ENCODE measurements around the gene CCDC186. TPM values are rescaled to one million over a fixed set of nuclear protein-coding genes. Genes with fewer than 3 reads are reported as not detected.

Gene CCDC186
- total and polyA plus RNA-seq, 4 donors: 5.3 to 96.7 (median 15.1) TPM

DNA sequence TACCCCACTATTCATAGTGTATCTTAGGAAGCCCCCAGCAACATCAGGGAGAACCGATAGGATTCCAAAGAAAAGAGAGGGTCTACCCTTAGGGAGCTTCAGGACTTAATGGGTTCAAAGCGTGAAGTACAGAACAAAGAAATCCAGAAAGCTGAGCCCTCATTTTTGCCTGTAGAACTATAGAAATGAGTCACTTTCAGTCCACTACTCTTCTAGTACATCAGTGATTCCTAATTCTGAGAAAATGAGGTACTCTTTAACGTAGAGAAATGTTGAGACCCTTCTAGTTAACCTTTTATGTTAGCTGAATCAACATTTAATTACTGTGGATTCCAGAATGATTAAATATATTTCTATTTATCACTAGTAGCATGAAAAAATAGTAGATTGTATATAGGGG is 6.9 kb upstream of the CCDC186 start:
- no peak overlapping the region for H3K27ac ChIP-seq (ENCODE audit: low read depth in 1 of 2, low read length in 1 of 2)
- peaks cover 0 to 5% (median 0%) of the 10 kb centered on the region in 3 donors for H3K27me3 ChIP-seq (ENCODE audit: control insufficient read depth in 3 of 3, insufficient read depth in 3 of 3, low read length in 2 of 3)
- no peaks in the 10 kb centered on the region for H3K9me3 ChIP-seq (ENCODE audit: control insufficient read depth in 4 of 4, insufficient read depth in 3 of 4, low read length in 3 of 4)
- no peak overlapping the region for H3K9ac ChIP-seq (ENCODE audit: insufficient read depth in 1 of 2, low read length in 2 of 2)
- 86 to 93% methylated on average over 3 of the region's 3 CpGs for WGBS, 2 donors
- peaks cover 0 to 3% (median 0%) of the 10 kb centered on the region in 5 donors for H3K4me1 ChIP-seq (ENCODE audit: control insufficient read depth in 5 of 5, insufficient read depth in 5 of 5, low read length in 5 of 5)
- H3K4me3 ChIP-seq: no peak overlapping the region
- no peaks in the 10 kb centered on the region for H3K36me3 ChIP-seq (ENCODE audit: control insufficient read depth in 4 of 4, insufficient read depth in 4 of 4, low read length in 4 of 4)
- TF ChIP-seq, protein P1, sequence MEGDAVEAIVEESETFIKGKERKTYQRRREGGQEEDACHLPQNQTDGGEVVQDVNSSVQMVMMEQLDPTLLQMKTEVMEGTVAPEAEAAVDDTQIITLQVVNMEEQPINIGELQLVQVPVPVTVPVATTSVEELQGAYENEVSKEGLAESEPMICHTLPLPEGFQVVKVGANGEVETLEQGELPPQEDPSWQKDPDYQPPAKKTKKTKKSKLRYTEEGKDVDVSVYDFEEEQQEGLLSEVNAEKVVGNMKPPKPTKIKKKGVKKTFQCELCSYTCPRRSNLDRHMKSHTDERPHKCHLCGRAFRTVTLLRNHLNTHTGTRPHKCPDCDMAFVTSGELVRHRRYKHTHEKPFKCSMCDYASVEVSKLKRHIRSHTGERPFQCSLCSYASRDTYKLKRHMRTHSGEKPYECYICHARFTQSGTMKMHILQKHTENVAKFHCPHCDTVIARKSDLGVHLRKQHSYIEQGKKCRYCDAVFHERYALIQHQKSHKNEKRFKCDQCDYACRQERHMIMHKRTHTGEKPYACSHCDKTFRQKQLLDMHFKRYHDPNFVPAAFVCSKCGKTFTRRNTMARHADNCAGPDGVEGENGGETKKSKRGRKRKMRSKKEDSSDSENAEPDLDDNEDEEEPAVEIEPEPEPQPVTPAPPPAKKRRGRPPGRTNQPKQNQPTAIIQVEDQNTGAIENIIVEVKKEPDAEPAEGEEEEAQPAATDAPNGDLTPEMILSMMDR (IDR thresholded peaks at IDR 0.05; ENCODE audit: control extremely low read depth, extremely low read depth): no peak
- no peak for ATAC-seq (ENCODE audit: insufficient read depth, low FRiP score)
- DNase-seq: no peak

DNA sequence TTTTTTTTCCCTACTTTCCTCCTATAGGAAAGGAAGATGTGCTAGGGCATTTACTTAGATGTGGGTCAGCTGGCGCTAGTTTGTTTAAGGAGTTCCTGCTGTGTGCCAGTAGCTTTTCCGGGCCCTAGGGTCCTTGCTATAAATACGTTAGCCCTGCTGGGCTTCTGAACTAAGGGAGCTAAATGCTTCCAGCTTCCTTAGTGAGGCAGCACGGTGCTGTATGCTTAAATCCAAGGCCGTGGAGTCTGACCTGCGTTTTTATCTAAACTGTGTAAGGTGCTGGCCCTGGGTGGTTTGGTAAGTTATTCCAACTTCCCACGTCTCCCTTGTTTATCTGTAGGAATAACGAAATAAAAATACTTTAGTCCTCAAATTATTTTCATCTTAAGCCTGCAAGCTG is 5.7 kb upstream of the CCDC186 start:
- Histone ChIP-seq H3K9me3 (ENCODE audit: control insufficient read depth in 4 of 4, insufficient read depth in 3 of 4, low read length in 3 of 4) (no peaks in the 10 kb centered on the region), H3K36me3 (ENCODE audit: control insufficient read depth in 4 of 4, insufficient read depth in 4 of 4, low read length in 4 of 4) (no peaks in the 10 kb centered on the region), H3K9ac (ENCODE audit: insufficient read depth in 1 of 2, low read length in 2 of 2) (no peak overlapping the region), H3K27ac (ENCODE audit: low read depth in 1 of 2, low read length in 1 of 2) (no peak overlapping the region), H3K27me3 (ENCODE audit: control insufficient read depth in 3 of 3, insufficient read depth in 3 of 3, low read length in 2 of 3) (peaks cover 0 to 10% (median 0%) of the 10 kb centered on the region in 3 donors), H3K4me3 (no peak overlapping the region), H3K4me1 (ENCODE audit: control insufficient read depth in 5 of 5, insufficient read depth in 5 of 5, low read length in 5 of 5) (peaks cover 0 to 3% (median 0%) of the 10 kb centered on the region in 5 donors)
- WGBS, 2 donors: 69 to 79% methylated on average over 8 of the region's 8 CpGs
- no peak for ATAC-seq (ENCODE audit: insufficient read depth, low FRiP score)
- TF ChIP-seq, protein P1 (IDR thresholded peaks at IDR 0.05; ENCODE audit: control extremely low read depth, extremely low read depth): no peak
- no peak for DNase-seq

DNA sequence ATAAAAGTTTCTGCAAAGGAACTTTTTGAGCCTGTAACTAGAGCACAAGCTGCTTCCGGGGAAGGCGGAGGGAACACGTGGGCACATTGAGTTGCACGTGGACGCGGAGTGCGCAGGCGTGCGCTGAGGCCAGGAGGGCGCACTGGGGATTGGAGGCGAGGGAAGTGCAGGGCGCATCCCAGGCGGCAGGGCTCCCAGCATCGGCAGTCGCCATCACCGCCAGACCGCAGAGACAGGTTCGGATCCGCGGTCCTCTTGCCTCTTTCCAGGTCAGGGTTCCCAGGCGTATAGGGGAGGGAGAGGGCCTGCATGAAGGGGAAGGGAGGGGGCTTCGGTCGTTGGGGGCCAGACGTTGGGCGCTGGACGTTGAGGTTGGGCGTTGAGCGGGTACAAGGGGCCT is 5.1 kb upstream of the CCDC186 start, which contains the start of gene TDRD1:
Gene TDRD1, plus strand, starts transcription at position 206 of the 400 bp plus-strand sequence. CDS start 8,479 bp downstream, outside the sequence.
- 89 to 91% methylated on average over 28 of the region's 28 CpGs for WGBS, 2 donors
- H3K27ac ChIP-seq (ENCODE audit: low read depth in 1 of 2, low read length in 1 of 2): no peak within 1 kb of the TSS
- ATAC-seq (ENCODE audit: insufficient read depth, low FRiP score): no peak
- no peak within 1 kb of the TSS for H3K4me3 ChIP-seq
- no peaks in the 10 kb centered on the region for H3K9me3 ChIP-seq (ENCODE audit: control insufficient read depth in 4 of 4, insufficient read depth in 3 of 4, low read length in 3 of 4)
- no peak within 1 kb of the TSS for H3K9ac ChIP-seq (ENCODE audit: insufficient read depth in 1 of 2, low read length in 2 of 2)
- TF ChIP-seq, protein P1 (IDR thresholded peaks at IDR 0.05; ENCODE audit: control extremely low read depth, extremely low read depth): no peak
- H3K4me1 ChIP-seq (ENCODE audit: control insufficient read depth in 5 of 5, insufficient read depth in 5 of 5, low read length in 5 of 5): peaks cover 0 to 5% (median 0%) of the 10 kb centered on the region in 5 donors
- H3K36me3 ChIP-seq (ENCODE audit: control insufficient read depth in 4 of 4, insufficient read depth in 4 of 4, low read length in 4 of 4): no peaks in the 10 kb centered on the region
- DNase-seq: no peak
- H3K27me3 ChIP-seq (ENCODE audit: control insufficient read depth in 3 of 3, insufficient read depth in 3 of 3, low read length in 2 of 3): peaks cover 0 to 10% (median 0%) of the 10 kb centered on the region in 3 donors

DNA sequence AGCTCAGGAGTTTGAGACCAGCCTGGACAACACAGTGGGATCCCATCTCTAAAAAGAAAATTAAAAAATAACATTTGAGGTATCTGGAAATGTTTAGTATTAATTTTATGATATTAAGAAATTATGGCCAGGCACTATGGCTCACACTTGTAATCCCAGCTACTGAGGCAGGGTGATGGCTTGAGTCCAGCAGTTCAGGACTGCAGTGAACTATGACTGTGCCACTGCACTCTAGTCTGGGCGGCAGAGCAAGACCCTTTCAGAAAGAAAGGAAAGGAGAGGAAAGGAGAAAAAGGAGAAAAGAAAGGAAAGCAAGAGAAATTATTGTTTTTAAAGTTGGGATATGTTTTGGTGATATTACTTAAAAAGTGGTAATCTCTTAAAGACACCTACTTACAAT is 2.5 kb upstream of the CCDC186 start:
- no peaks in the 10 kb centered on the region for H3K36me3 ChIP-seq (ENCODE audit: control insufficient read depth in 4 of 4, insufficient read depth in 4 of 4, low read length in 4 of 4)
- no peaks in the 10 kb centered on the region for H3K9me3 ChIP-seq (ENCODE audit: control insufficient read depth in 4 of 4, insufficient read depth in 3 of 4, low read length in 3 of 4)
- TF ChIP-seq, protein P1 (IDR thresholded peaks at IDR 0.05; ENCODE audit: control extremely low read depth, extremely low read depth): no peak
- 98 to 100% methylated on average over 1 of the region's 1 CpG for WGBS, 2 donors
- no peak for ATAC-seq (ENCODE audit: insufficient read depth, low FRiP score)
- no peak overlapping the region for H3K4me3 ChIP-seq
- H3K4me1 ChIP-seq (ENCODE audit: control insufficient read depth in 5 of 5, insufficient read depth in 5 of 5, low read length in 5 of 5): peaks cover 0 to 21% (median 6%) of the 10 kb centered on the region in 5 donors
- H3K27me3 ChIP-seq (ENCODE audit: control insufficient read depth in 3 of 3, insufficient read depth in 3 of 3, low read length in 2 of 3): peaks cover 0 to 10% (median 0%) of the 10 kb centered on the region in 3 donors
- DNase-seq: no peak
- no peak overlapping the region for H3K27ac ChIP-seq (ENCODE audit: low read depth in 1 of 2, low read length in 1 of 2)
- no peak overlapping the region for H3K9ac ChIP-seq (ENCODE audit: insufficient read depth in 1 of 2, low read length in 2 of 2)
